OCI-LY3 (cell line): Measurements from ENCODE around the gene ANKRD37.

ENCODE experiments used
- EZH2phosphoT487 ChIP-seq: fragments of 200-600 bp; shearing (Covaris generic); IDR thresholded peaks from 2 replicates; pipeline ENCODE4 v1.6.1; 2018; ENCODE audit warnings: antibody characterized with exemption, mixed run types, low read depth
- TF ChIP-seq, protein P1 (sequence below): fragments of 200-600, 300-600 bp; sonication (generic); IDR thresholded peaks from 2 replicates; pipeline ENCODE4 v1.5.1; 2014; ENCODE audit warnings: antibody characterized with exemption, low read length, low read depth

DNA sequence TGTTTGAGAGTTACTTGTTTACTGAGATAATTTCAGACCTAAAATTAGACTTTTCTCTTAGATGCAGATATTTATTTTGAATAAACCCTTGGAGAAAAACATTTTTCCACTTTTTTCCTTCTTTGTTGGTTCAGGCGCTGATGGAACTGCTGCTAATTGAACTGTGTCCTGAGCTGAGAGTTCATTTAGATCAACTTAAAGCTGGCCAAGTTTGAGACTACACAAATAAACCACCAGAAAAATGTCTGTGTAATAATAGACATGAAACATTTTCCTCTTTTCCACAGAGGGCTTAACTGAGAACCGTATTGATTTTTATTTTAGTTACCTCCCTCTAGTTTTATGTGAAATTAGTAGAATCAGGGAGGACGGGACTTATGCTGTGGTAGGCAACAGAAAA lies 33.4 kb upstream of the ANKRD37 start:
- TF ChIP-seq, protein P1, sequence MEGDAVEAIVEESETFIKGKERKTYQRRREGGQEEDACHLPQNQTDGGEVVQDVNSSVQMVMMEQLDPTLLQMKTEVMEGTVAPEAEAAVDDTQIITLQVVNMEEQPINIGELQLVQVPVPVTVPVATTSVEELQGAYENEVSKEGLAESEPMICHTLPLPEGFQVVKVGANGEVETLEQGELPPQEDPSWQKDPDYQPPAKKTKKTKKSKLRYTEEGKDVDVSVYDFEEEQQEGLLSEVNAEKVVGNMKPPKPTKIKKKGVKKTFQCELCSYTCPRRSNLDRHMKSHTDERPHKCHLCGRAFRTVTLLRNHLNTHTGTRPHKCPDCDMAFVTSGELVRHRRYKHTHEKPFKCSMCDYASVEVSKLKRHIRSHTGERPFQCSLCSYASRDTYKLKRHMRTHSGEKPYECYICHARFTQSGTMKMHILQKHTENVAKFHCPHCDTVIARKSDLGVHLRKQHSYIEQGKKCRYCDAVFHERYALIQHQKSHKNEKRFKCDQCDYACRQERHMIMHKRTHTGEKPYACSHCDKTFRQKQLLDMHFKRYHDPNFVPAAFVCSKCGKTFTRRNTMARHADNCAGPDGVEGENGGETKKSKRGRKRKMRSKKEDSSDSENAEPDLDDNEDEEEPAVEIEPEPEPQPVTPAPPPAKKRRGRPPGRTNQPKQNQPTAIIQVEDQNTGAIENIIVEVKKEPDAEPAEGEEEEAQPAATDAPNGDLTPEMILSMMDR: no peak
- TF ChIP-seq EZH2phosphoT487: no peak
